Measurements from ENCODE around the gene CCDC188.
A peak's percentile ranks its signal among the peaks of the same experiment; 100 is the strongest.

The CCDC188 gene

GRCh38 chr22:20116951-20117632 is 33.8 kb downstream of the CCDC188 start, which contains the start of gene TRMT2A:
TRMT2A (minus strand) TSS chr22:20117226; CDS start chr22:20116906, 320 bp downstream.
- peak; percentile 97 for DNase-seq (ENCODE audit: low read depth)

GRCh38 chr22:20116376-20116950 is 34.4 kb downstream of the CCDC188 start:
- no peak for DNase-seq (ENCODE audit: low read depth)

GRCh38 chr22:20115691-20116375 is 35.0 kb downstream of the CCDC188 start, which contains the start of gene RANBP1:
RANBP1 (plus strand) TSS chr22:20116104; CDS start chr22:20116185, 81 bp downstream.
- no peak for DNase-seq (ENCODE audit: low read depth)

GRCh38 chr22:20114506-20115475 is 36.1 kb downstream of the CCDC188 start:
- DNase-seq (ENCODE audit: low read depth), result no peak

GRCh38 chr22:20113551-20114310 is 37.1 kb downstream of the CCDC188 start:
- no peak for DNase-seq (ENCODE audit: low read depth)

- DNase-seq (ENCODE audit: low read depth), result no peak
These were observed 38.0 kb downstream of the CCDC188 start for GRCh38 chr22:20112623-20113511.

- DNase-seq (ENCODE audit: low read depth), result no peak
These were observed 38.9 kb downstream of the CCDC188 start for GRCh38 chr22:20111689-20112622.

- DNase-seq (ENCODE audit: low read depth), result peak; percentile 36
These were observed 39.7 kb downstream of the CCDC188 start for GRCh38 chr22:20111045-20111688.

GRCh38 chr22:20110359-20110985 is 40.4 kb downstream of the CCDC188 start:
- no peak for DNase-seq (ENCODE audit: low read depth)

GRCh38 chr22:20109411-20110358 is 41.2 kb downstream of the CCDC188 start:
- no peak for DNase-seq (ENCODE audit: low read depth)

- DNase-seq (ENCODE audit: low read depth), result no peak
These were observed 42.1 kb downstream of the CCDC188 start for GRCh38 chr22:20108757-20109230.

GRCh38 chr22:20107951-20108756 is 42.7 kb downstream of the CCDC188 start:
- DNase-seq (ENCODE audit: low read depth), result no peak

GRCh38 chr22:20107471-20107901 is 43.4 kb downstream of the CCDC188 start:
- no peak for DNase-seq (ENCODE audit: low read depth)

- no peak for DNase-seq (ENCODE audit: low read depth)
These were observed 44.0 kb downstream of the CCDC188 start for GRCh38 chr22:20106849-20107237.

- no peak for DNase-seq (ENCODE audit: low read depth)
These were observed 44.5 kb downstream of the CCDC188 start for GRCh38 chr22:20106205-20106848.

Data from EH (cell line).